Gastrocnemius medialis (tissue), 4 donors: ENCODE measurements around the gene MPPED1. TPM values are rescaled to one million over a fixed set of nuclear protein-coding genes. Genes with fewer than 3 reads are reported as not detected.

Source experiments
- ATAC-seq, 2 donors: fragments of 150-250 bp; one replicate each; pipeline ENCODE4 v1.9.1; 2016
- DNase-seq, 2 donors: peaks; one replicate each; pipeline ENCODE4 v3.0.0-alpha.2; 2019
- H3K27ac ChIP-seq, 4 donors: fragments of 200-600 bp; sonication (generic); 1 replicate in 1 of 4; 2 replicates in 3 of 4; pipeline ENCODE4 v1.5.1; 2016 to 2018; ENCODE audit warnings: mild to moderate bottlenecking in 2 of 4, moderate library complexity in 1 of 4
- H3K27me3 ChIP-seq, 3 donors: fragments of 200-600 bp; sonication (generic) in 2 of 3; 1 replicate in 1 of 3; 2 replicates in 2 of 3; pipeline versions ENCODE4 v1.5.1 to v1.6.0; 2016 to 2019; ENCODE audit warnings: mild to moderate bottlenecking in 1 of 3, moderate library complexity in 1 of 3
- H3K36me3 ChIP-seq, 2 donors: fragments of 200-600 bp; sonication (generic) in 1 of 2; one replicate each; pipeline ENCODE4 v1.5.1; 2017 to 2018
- H3K4me1 ChIP-seq, 2 donors: fragments of 200-600 bp; sonication (generic) in 1 of 2; one replicate each; pipeline ENCODE4 v1.5.1; 2016 to 2017; ENCODE audit warnings: mild to moderate bottlenecking in 2 of 2
- H3K4me3 ChIP-seq, 4 donors: fragments of 200-600 bp; sonication (generic) in 3 of 4; 1 replicate in 1 of 4; 2 replicates in 3 of 4; pipeline ENCODE4 v1.5.1; 2016 to 2019; ENCODE audit warnings: mild to moderate bottlenecking in 2 of 4
- H3K9me3 ChIP-seq, 3 donors: fragments of 200-600 bp; sonication (generic) in 2 of 3; 1 replicate in 1 of 3; 2 replicates in 2 of 3; pipeline ENCODE4 v1.5.1; 2016 to 2019
- POLR2A ChIP-seq, 2 donors: fragments of 450-650 bp; IDR thresholded peaks; one replicate each; pipeline ENCODE4 v1.6.1; 2017; ENCODE audit warnings: antibody characterized with exemption in 2 of 2, mild to moderate bottlenecking in 2 of 2, moderate library complexity in 2 of 2
- in situ Hi-C, 4 donors: fragments of 200-750 bp; cut with MboI; loops; one replicate each; pipeline versions ENCODE4 v1.15.0 to v1.8.0; 2017; ENCODE audit warnings: low sequenced_read_pairs in 4 of 4
- intact Hi-C: fragments of 100-400 bp; cut with DNase I; formaldehyde crosslinking; loops from one replicate; pipeline ENCODE4 v1.15.1; 2023; ENCODE audit warnings: low total_unique reads
- total RNA-seq, 4 donors: library from RNA; depleted of rRNA; stranded (reverse); fragments of >200 nt; gene quantifications; one replicate each; pipeline versions ENCODE4 v1.1.0 to v1.2.3, GENCODE V29; 2016
- TF ChIP-seq, protein P1 (sequence below), 5 experiments: fragments of 450-650 bp in 3 of 5; fragments of 200-600 bp in 2 of 5; sonication (generic) in 2 of 5; IDR thresholded peaks in 4 of 5; conservative IDR thresholded peaks in 1 of 5; 1 replicate in 4 of 5; 2 replicates in 1 of 5; pipeline ENCODE4 v1.5.1; 2016 to 2019; ENCODE audit warnings: antibody characterized with exemption in 5 of 5, mild to moderate bottlenecking in 3 of 5, moderate library complexity in 3 of 5

MPPED1 gene
- total RNA-seq, 4 donors from 2014 or later, result not detected

DNA sequence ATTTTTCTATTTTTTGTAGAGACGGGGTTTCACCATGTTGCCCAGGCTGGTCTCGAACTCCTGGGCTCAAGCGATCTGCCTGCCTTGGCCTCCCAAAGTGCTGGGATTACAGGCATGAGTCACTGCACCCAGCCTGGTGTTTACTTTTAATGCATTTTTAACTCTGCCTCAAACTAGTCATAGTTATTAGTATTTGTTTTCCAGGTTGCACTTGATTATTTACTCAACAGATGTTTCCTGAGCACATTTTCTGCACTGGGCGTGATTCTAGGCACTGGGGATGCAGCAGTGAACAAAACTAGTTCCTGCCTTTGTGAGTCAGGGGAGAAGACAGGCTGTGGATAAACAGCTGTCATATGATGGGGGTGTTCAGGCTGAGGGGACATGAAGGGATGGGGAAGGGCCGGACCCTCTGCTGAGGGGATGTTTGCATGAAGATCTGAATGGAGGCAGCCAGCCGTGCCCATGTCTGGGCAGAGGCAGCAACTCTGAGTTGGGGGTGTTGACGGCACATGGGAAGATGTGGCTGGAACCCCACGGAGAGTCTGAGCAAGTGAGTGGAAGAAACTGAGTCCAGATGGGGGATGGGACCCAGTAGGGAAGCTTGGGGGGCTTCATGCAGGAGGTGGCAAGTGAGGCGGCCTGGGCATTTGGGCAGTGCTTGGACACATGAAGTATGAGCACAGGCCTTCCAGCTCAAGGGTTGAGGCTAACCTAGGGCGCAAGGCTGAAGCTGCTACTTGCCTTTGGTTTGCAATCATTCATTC is 34.4 kb downstream of the MPPED1 start:
- ATAC-seq (no peak), DNase-seq (no peak)
- Histone ChIP-seq H3K36me3 (no peaks in the 10 kb centered on the region), H3K9me3 (no peaks in the 10 kb centered on the region), H3K4me3 (no peak overlapping the region), H3K27me3 (peaks cover 0 to 7% (median 0%) of the 10 kb centered on the region in 3 donors), H3K27ac (no peak overlapping the region), H3K4me1 (no peaks in the 10 kb centered on the region)
- intact Hi-C loops (no loop called here), in situ Hi-C loops (no loop called here)
- TF ChIP-seq, protein P1, sequence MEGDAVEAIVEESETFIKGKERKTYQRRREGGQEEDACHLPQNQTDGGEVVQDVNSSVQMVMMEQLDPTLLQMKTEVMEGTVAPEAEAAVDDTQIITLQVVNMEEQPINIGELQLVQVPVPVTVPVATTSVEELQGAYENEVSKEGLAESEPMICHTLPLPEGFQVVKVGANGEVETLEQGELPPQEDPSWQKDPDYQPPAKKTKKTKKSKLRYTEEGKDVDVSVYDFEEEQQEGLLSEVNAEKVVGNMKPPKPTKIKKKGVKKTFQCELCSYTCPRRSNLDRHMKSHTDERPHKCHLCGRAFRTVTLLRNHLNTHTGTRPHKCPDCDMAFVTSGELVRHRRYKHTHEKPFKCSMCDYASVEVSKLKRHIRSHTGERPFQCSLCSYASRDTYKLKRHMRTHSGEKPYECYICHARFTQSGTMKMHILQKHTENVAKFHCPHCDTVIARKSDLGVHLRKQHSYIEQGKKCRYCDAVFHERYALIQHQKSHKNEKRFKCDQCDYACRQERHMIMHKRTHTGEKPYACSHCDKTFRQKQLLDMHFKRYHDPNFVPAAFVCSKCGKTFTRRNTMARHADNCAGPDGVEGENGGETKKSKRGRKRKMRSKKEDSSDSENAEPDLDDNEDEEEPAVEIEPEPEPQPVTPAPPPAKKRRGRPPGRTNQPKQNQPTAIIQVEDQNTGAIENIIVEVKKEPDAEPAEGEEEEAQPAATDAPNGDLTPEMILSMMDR (IDR thresholded peaks at IDR 0.05 in 4 of 5, conservative IDR thresholded peaks at IDR 0.05 in 1 of 5), result no peak
- TF ChIP-seq POLR2A (IDR thresholded peaks at IDR 0.05), result no peak

DNA sequence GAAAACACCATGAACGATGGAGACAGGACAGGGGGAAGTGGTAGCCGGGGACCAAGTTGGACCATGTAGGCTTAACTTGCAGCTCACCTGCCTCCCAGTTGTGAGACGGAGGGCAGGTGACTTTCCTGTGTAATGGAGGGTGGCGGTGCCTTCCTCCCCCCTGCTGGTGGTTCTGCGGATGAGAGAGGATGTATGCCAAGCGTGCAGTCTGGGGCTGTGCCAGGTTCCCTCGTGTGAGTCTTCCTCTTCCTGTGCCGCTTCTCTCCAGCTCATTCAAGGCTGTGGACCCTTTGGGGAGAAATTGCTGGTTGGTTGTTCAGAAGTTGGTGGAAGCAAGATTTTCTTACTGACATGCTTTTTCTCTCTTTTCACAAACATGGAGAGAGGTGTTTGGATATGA is 35.1 kb downstream of the MPPED1 start:
- H3K36me3 ChIP-seq, result no peaks in the 10 kb centered on the region
- H3K9me3 ChIP-seq, result no peaks in the 10 kb centered on the region
- TF ChIP-seq, protein P1 (IDR thresholded peaks at IDR 0.05 in 4 of 5, conservative IDR thresholded peaks at IDR 0.05 in 1 of 5), result no peak
- TF ChIP-seq POLR2A (IDR thresholded peaks at IDR 0.05), result no peak
- H3K4me1 ChIP-seq, result no peaks in the 10 kb centered on the region
- intact Hi-C loops (no loop called here), in situ Hi-C loops (no loop called here)
- H3K27me3 ChIP-seq, result peaks cover 0 to 7% (median 0%) of the 10 kb centered on the region in 3 donors
- DNase-seq, result no peak
- ATAC-seq, result no peak
- H3K4me3 ChIP-seq, result no peak overlapping the region
- no peak overlapping the region for H3K27ac ChIP-seq

DNA sequence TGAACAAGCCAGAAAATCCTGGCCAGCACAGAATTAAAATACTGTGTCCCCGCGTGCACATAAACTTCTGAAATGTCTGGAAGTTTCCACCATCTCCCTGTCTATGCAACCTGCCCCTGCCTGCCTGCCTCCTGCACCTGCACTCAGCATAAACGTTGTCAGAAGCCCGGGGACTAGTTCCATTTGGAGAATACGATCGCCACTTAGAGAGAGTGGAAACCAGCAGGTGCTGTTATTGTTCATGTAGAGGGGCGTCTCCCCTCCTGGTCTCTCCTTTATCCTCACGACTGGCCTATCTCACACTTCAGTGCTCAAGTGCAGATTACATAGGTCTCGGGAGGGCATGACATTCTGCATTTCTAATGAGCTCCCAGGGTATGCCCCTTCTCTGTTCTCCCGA is 35.6 kb downstream of the MPPED1 start:
- no peak for ATAC-seq
- Histone ChIP-seq H3K36me3 (no peaks in the 10 kb centered on the region), H3K4me1 (no peaks in the 10 kb centered on the region), H3K9me3 (no peaks in the 10 kb centered on the region), H3K27me3 (peaks cover 0 to 11% (median 0%) of the 10 kb centered on the region in 3 donors), H3K27ac (no peak overlapping the region), H3K4me3 (no peak overlapping the region)
- TF ChIP-seq, protein P1 (IDR thresholded peaks at IDR 0.05 in 4 of 5, conservative IDR thresholded peaks at IDR 0.05 in 1 of 5), result no peak
- TF ChIP-seq POLR2A (IDR thresholded peaks at IDR 0.05), result no peak
- intact Hi-C loops (no loop called here), in situ Hi-C loops (no loop called here)
- DNase-seq, result no peak

DNA sequence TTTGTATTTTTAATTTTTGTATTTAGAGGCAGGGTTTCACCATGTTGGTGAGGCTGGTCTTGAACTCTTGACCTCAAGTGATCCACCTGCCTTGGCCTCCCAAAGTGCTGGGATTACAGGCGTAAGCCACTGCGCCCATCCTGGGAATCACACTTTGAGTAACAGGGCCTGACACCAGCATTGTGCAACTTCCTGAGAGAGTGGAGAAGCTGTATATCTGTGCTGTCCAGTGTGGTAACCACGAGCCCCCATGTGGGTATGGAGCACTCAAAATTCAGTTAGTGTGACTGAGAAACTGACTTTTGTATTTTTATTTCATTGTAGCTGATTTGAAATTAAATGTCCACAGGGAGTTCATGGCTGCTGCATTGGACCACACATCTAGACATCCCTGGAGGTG is 36.2 kb downstream of the MPPED1 start:
- no peak for ATAC-seq
- in situ Hi-C loops (no loop called here), intact Hi-C loops (no loop called here)
- no peak for TF ChIP-seq POLR2A (IDR thresholded peaks at IDR 0.05)
- TF ChIP-seq, protein P1 (IDR thresholded peaks at IDR 0.05 in 4 of 5, conservative IDR thresholded peaks at IDR 0.05 in 1 of 5), result no peak
- Histone ChIP-seq H3K27ac (no peak overlapping the region), H3K36me3 (no peaks in the 10 kb centered on the region), H3K4me1 (no peaks in the 10 kb centered on the region), H3K4me3 (no peak overlapping the region), H3K9me3 (no peaks in the 10 kb centered on the region), H3K27me3 (peaks cover 0 to 14% (median 0%) of the 10 kb centered on the region in 3 donors)
- DNase-seq, result no peak
